OCI-LY7 (cell line): ENCODE measurements around the gene PPL. TPM values are rescaled to one million over a fixed set of nuclear protein-coding genes. Genes with fewer than 3 reads are reported as not detected.

ENCODE experiments used
- BruUV-seq: library from RNA; stranded (reverse); fragments of 400-500 nt; replicated peaks from 2 replicates; lab custom pipeline; 2021; lab: Mats Ljungman, UMichigan
- CTCF ChIA-PET: fragments of 300-600 bp; sonication (Branson Sonifier 250); formaldehyde crosslinking; loops from one replicate; lab custom pipeline; 2022; ENCODE audit warnings: antibody characterized with exemption; ENCODE audit not compliant: unreplicated experiment; lab: Charles Lee
- POLR2A ChIA-PET: fragments of 300-600 bp; sonication (Branson Sonifier 250); formaldehyde crosslinking; loops from one replicate; lab custom pipeline; 2022; ENCODE audit warnings: antibody characterized with exemption; lab: Charles Lee
- DNase-seq: peaks from one replicate; pipeline ENCODE4 v3.0.0-alpha.2; 2015; ENCODE audit warnings: low spot score
- H2AFZ ChIP-seq: fragments of 200-600 bp; sonication (generic), shearing (Covaris generic); 2 replicates; pipeline ENCODE4 v1.6.1; 2014; ENCODE audit warnings: mild to moderate bottlenecking, antibody characterized with exemption, low read length, moderate library complexity
- H3K27ac ChIP-seq: fragments of 200-600 bp; sonication (generic); 2 replicates; pipeline ENCODE4 v1.5.1; 2014; ENCODE audit warnings: mixed run types, low read depth, mild to moderate bottlenecking, moderate library complexity, low read length, inconsistent platforms; ENCODE audit not compliant: poor library complexity, severe bottlenecking
- H3K36me3 ChIP-seq: fragments of 200-600 bp; sonication (generic); 2 replicates; pipeline ENCODE4 v1.6.1; 2014; ENCODE audit warnings: mild to moderate bottlenecking, antibody characterized with exemption, low read length, moderate library complexity, mixed read lengths; ENCODE audit not compliant: insufficient read depth
- H3K4me1 ChIP-seq: fragments of 200-600 bp; sonication (generic); 2 replicates; pipeline ENCODE4 v1.5.1; 2014; ENCODE audit warnings: mild to moderate bottlenecking, low read length; ENCODE audit not compliant: insufficient read depth, poor library complexity, severe bottlenecking
- H3K4me2 ChIP-seq: fragments of 200-600 bp; sonication (generic); 2 replicates; pipeline ENCODE4 v1.6.1; 2014; ENCODE audit warnings: mild to moderate bottlenecking, low read length
- H3K4me3 ChIP-seq: fragments of 200-600 bp; sonication (generic); 2 replicates; pipeline ENCODE4 v1.5.1; 2014; ENCODE audit warnings: mild to moderate bottlenecking, low read depth, low read length; ENCODE audit not compliant: poor library complexity, severe bottlenecking
- H3K79me2 ChIP-seq: fragments of 200-600 bp; sonication (generic); 2 replicates; pipeline ENCODE4 v1.6.1; 2016; ENCODE audit warnings: low read depth, mild to moderate bottlenecking, low read length, moderate library complexity, mixed read lengths; ENCODE audit not compliant: insufficient read depth
- H3K9me2 ChIP-seq: fragments of 200-600 bp; sonication (generic); 2 replicates; pipeline ENCODE4 v1.6.1; 2016; ENCODE audit warnings: mild to moderate bottlenecking, low read length, mixed read lengths; ENCODE audit not compliant: insufficient read depth
- H3K9me3 ChIP-seq: fragments of 200-600 bp; sonication (generic); 2 replicates; pipeline ENCODE4 v1.6.1; 2014; ENCODE audit warnings: mild to moderate bottlenecking, mixed run types, low read length, mixed read lengths
- H4K20me1 ChIP-seq: fragments of 200-600 bp; sonication (generic); 2 replicates; pipeline ENCODE4 v1.6.1; 2014; ENCODE audit warnings: mild to moderate bottlenecking, antibody characterized with exemption, low read length, moderate library complexity, mixed read lengths; ENCODE audit not compliant: insufficient read depth
- CTCF ChIP-seq: fragments of 200-600 bp; sonication (generic); conservative IDR thresholded peaks from 2 replicates; pipeline ENCODE4 v1.5.1; 2014; ENCODE audit warnings: mild to moderate bottlenecking, antibody characterized with exemption, low read length, moderate library complexity, mixed read lengths
- EZH2phosphoT487 ChIP-seq: fragments of 200-600 bp; sonication (generic); IDR thresholded peaks from 2 replicates; pipeline ENCODE4 v1.6.1; 2018; ENCODE audit warnings: low read depth, borderline replicate concordance, mild to moderate bottlenecking, mixed run types, antibody characterized with exemption, low read length, moderate library complexity, mixed read lengths
- intact Hi-C: fragments of 100-400 bp; cut with micrococcal nuclease; formaldehyde crosslinking; loops from one replicate; pipeline ENCODE4 v1.10.0; 2022; ENCODE audit not compliant: unreplicated experiment
- total RNA-seq, 2 experiments: library from RNA; depleted of rRNA in 1 of 2; stranded (reverse); fragments of >200 nt in 1 of 2; shearing (Covaris generic) in 1 of 2; gene quantifications; 2 replicates each; pipeline ENCODE4 v1.2.3, GENCODE V29; 2014 to 2022

PPL gene
- total RNA-seq, 2 experiments from 2014 or later, result not detected

GRCh38 chr16:4948903-4949766, 12.2 kb upstream of the PPL start:
- Histone ChIP-seq H3K27ac (no peak overlapping the region), H2AFZ (no peak overlapping the region), H3K4me2 (no peak overlapping the region), H4K20me1 (no peaks in the 10 kb centered on the region), H3K4me1 (no peaks in the 10 kb centered on the region), H3K79me2 (no peaks in the 10 kb centered on the region), H3K4me3 (no peak overlapping the region), H3K9me3 (no peaks in the 10 kb centered on the region), H3K9me2 (no peaks in the 10 kb centered on the region), H3K36me3 (no peaks in the 10 kb centered on the region)
- TF ChIP-seq CTCF (no peak), EZH2phosphoT487 (no peak)
- intact Hi-C loops, result no loop called here
- DNase-seq, result no peak
- BruUV-seq, result no TSS peak
- CTCF ChIA-PET, result no interaction called here
- POLR2A ChIA-PET, result no interaction called here

- no TSS peak for BruUV-seq
- intact Hi-C loops, result no loop called here
- no peaks in the 10 kb centered on the region for H3K9me2 ChIP-seq
- TF ChIP-seq CTCF, result no peak
- no peak for TF ChIP-seq EZH2phosphoT487
- CTCF ChIA-PET, result no interaction called here
- POLR2A ChIA-PET, result no interaction called here
- no peak overlapping the region for H3K27ac ChIP-seq
- H3K79me2 ChIP-seq, result no peaks in the 10 kb centered on the region
- H3K9me3 ChIP-seq, result no peaks in the 10 kb centered on the region
- H2AFZ ChIP-seq, result no peak overlapping the region
- H3K4me1 ChIP-seq, result no peaks in the 10 kb centered on the region
- H4K20me1 ChIP-seq, result no peaks in the 10 kb centered on the region
- DNase-seq, result no peak
- no peaks in the 10 kb centered on the region for H3K36me3 ChIP-seq
- H3K4me3 ChIP-seq, result no peak overlapping the region
- no peak overlapping the region for H3K4me2 ChIP-seq
These were observed 11.0 kb upstream of the PPL start for GRCh38 chr16:4947722-4948503.

GRCh38 chr16:4946917-4947316, 10.0 kb upstream of the PPL start:
- no peak for TF ChIP-seq CTCF
- TF ChIP-seq EZH2phosphoT487, result no peak
- Histone ChIP-seq H3K79me2 (no peaks in the 10 kb centered on the region), H2AFZ (no peak overlapping the region), H3K4me2 (no peak overlapping the region), H3K9me3 (no peaks in the 10 kb centered on the region), H3K27ac (no peak overlapping the region), H3K4me1 (no peaks in the 10 kb centered on the region), H4K20me1 (no peaks in the 10 kb centered on the region), H3K9me2 (no peaks in the 10 kb centered on the region), H3K36me3 (no peaks in the 10 kb centered on the region), H3K4me3 (no peak overlapping the region)
- BruUV-seq, result no TSS peak
- intact Hi-C loops, result no loop called here
- ChIA-PET CTCF (no interaction called here), POLR2A (no interaction called here)
- no peak for DNase-seq
